A673 (cell line): ENCODE measurements around the gene SAP25.

Experiments used
- EZH2 ChIP-seq: fragments of 200-600 bp; sonication (generic); IDR thresholded peaks from 2 replicates; pipeline ENCODE4 v1.6.1; 2017; ENCODE audit warnings: borderline replicate concordance, low read depth, mild to moderate bottlenecking, mixed read lengths, antibody characterized with exemption, low read length; ENCODE audit not compliant: poor library complexity, severe bottlenecking
- TF ChIP-seq, protein P1 (sequence below): fragments of 300-800, 200-600 bp; sonication (generic); conservative IDR thresholded peaks from 2 replicates; pipeline ENCODE4 v1.5.1; 2017; ENCODE audit warnings: low read depth, mild to moderate bottlenecking, antibody characterized with exemption, low read length, moderate library complexity, mixed read lengths

GRCh38 chr7:100568896-100569844, 4.5 kb downstream of the SAP25 start:
- TF ChIP-seq, protein P1, sequence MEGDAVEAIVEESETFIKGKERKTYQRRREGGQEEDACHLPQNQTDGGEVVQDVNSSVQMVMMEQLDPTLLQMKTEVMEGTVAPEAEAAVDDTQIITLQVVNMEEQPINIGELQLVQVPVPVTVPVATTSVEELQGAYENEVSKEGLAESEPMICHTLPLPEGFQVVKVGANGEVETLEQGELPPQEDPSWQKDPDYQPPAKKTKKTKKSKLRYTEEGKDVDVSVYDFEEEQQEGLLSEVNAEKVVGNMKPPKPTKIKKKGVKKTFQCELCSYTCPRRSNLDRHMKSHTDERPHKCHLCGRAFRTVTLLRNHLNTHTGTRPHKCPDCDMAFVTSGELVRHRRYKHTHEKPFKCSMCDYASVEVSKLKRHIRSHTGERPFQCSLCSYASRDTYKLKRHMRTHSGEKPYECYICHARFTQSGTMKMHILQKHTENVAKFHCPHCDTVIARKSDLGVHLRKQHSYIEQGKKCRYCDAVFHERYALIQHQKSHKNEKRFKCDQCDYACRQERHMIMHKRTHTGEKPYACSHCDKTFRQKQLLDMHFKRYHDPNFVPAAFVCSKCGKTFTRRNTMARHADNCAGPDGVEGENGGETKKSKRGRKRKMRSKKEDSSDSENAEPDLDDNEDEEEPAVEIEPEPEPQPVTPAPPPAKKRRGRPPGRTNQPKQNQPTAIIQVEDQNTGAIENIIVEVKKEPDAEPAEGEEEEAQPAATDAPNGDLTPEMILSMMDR: peak; percentile 50
- TF ChIP-seq EZH2: no peak
